ENCODE results near the gene WDR7. TPM values are rescaled to one million over a fixed set of nuclear protein-coding genes. Genes with fewer than 3 reads are reported as not detected.
A peak's percentile ranks its signal among the peaks of the same experiment; 100 is the strongest.

The WDR7 gene
- total RNA-seq, 6 experiments from 2014 or later: 10.4 to 18.8 (median 15.3) TPM

DNA sequence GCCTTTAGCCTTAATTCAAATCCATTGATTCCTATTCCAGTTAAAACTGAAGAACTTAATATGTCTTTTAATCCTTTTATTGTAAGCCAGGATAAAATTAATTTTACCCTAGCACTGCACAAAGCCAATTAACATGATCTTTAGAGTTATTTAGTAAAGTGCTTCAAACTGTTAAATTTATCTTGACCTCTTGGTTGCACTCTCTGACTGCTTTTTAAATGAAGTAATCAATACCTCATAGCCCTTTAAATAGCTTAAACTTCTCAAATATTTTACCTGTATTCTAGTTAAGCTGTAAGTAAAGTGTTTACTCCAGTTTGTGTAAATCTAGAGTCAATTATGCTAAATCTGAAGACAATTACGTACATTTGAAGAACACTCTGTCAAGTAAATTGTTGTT lies 221.0 kb downstream of the WDR7 start:
- Histone ChIP-seq H3K27me3 (no peaks in the 10 kb centered on the region), H3K4me3 (no peak overlapping the region), H3K9me3 (no peaks in the 10 kb centered on the region), H3K4me1 (peaks cover 0 to 23% (median 3%) of the 10 kb centered on the region in 4 donors), H3K36me3 (no peaks in the 10 kb centered on the region), H3K27ac (no peak overlapping the region)
- ATAC-seq (peak in 3 of 4 donors; percentile 45 to 65 (median 53)), DNase-seq (no peak)
- intact Hi-C loops (cut with DNase I): no loop called here
- WGBS (ENCODE audit: insufficient coverage, low coverage, low lambda C conversion rate, missing lambda C conversion rate): 64% methylated on average over 1 of the region's 1 CpG
- TF ChIP-seq POLR2A (IDR thresholded peaks at IDR 0.05): no peak
- TF ChIP-seq, protein P1, sequence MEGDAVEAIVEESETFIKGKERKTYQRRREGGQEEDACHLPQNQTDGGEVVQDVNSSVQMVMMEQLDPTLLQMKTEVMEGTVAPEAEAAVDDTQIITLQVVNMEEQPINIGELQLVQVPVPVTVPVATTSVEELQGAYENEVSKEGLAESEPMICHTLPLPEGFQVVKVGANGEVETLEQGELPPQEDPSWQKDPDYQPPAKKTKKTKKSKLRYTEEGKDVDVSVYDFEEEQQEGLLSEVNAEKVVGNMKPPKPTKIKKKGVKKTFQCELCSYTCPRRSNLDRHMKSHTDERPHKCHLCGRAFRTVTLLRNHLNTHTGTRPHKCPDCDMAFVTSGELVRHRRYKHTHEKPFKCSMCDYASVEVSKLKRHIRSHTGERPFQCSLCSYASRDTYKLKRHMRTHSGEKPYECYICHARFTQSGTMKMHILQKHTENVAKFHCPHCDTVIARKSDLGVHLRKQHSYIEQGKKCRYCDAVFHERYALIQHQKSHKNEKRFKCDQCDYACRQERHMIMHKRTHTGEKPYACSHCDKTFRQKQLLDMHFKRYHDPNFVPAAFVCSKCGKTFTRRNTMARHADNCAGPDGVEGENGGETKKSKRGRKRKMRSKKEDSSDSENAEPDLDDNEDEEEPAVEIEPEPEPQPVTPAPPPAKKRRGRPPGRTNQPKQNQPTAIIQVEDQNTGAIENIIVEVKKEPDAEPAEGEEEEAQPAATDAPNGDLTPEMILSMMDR (IDR thresholded peaks at IDR 0.05): peak in 2 of 4 donors; percentile 4 to 34

DNA sequence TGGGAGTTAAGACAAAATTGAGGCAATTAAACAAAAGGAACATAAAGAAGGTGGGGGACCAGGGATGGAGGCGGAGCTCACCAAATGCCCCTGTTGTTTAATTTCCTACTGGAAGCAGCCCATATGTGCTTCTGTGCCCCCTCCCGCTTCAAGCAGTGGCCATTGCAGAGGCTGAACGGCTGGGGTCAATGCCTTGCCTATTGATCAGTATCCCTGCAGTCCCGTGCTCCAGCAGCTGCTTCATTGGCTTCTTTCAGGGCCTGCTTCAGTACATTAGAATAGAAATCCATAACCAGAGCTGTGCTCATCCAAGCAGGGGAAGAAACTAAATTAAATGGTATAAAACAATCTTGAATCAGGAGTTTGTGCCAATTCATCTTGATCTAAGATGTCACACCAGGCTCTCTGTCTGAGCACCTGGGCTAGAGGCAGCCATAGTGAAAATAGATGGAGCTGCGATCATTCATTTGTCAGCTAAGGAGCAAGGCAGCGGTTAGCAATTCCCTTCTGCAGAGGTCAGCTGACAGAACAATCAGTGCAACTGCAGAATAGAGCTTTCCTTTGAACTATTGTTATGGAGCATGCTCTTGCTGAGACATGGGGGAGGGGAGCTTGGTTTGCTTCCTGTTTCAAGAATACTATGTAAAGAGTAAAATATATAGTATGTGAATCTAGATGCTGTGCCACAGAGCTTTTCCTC lies 222.4 kb downstream of the WDR7 start:
- TF ChIP-seq, protein P1 (IDR thresholded peaks at IDR 0.05): no peak
- no peak for TF ChIP-seq POLR2A (IDR thresholded peaks at IDR 0.05)
- intact Hi-C loops (cut with DNase I): no loop called here
- H3K4me1 ChIP-seq: peaks cover 0 to 23% (median 3%) of the 10 kb centered on the region in 4 donors
- WGBS (ENCODE audit: insufficient coverage, low coverage, low lambda C conversion rate, missing lambda C conversion rate): 63% methylated on average over 6 of the region's 6 CpGs
- H3K9me3 ChIP-seq: no peaks in the 10 kb centered on the region
- no peaks in the 10 kb centered on the region for H3K36me3 ChIP-seq
- no peaks in the 10 kb centered on the region for H3K27me3 ChIP-seq
- H3K27ac ChIP-seq: no peak overlapping the region
- DNase-seq (no peak), ATAC-seq (peak; percentile 30 to 51 (median 46))
- no peak overlapping the region for H3K4me3 ChIP-seq

DNA sequence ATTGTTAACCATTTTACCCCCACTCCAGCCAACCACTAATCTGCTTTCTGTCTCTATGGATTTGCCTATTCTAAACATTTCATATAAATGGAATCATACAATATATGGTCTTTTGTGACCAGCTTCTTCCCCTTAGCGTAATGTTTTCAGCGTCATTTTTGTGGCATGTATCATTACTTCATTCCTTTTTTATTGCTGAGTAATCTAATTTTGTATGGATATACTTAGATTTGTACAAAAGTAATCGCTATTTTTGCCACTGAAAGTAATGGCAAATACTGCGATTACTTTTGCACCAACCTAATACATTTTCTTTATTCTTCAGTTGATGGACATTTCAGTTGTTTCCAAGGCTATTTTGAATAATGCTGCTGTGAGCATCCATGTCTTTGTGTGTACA lies 227.6 kb downstream of the WDR7 start:
- TF ChIP-seq, protein P1 (IDR thresholded peaks at IDR 0.05): no peak
- no peak for TF ChIP-seq POLR2A (IDR thresholded peaks at IDR 0.05)
- Histone ChIP-seq H3K27me3 (no peaks in the 10 kb centered on the region), H3K36me3 (no peaks in the 10 kb centered on the region), H3K4me3 (no peak overlapping the region), H3K9me3 (no peaks in the 10 kb centered on the region), H3K27ac (no peak overlapping the region), H3K4me1 (no peaks in the 10 kb centered on the region)
- ATAC-seq: no peak
- DNase-seq: no peak
- WGBS (ENCODE audit: insufficient coverage, low coverage, low lambda C conversion rate, missing lambda C conversion rate): 91% methylated on average over 4 of the region's 4 CpGs
- intact Hi-C loops (cut with DNase I): no loop called here

DNA sequence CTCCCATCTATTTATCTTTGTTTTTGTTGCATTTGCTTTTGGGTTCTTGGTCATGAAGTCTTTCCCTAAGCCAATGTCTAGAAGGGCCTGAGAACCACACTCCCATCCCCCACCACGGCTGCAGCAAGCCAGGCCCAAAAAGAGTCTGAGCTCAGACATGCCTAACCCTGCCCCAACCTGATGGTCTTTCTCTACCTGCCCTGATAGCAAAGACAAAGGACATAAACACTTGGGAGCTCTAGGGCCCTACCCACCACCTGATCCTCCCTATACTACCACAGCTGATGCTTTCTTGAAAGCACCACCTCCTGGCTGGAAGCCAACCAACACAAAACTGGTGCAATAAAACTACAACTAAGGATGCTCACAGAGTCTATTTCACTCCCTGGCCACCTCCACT lies 233.4 kb downstream of the WDR7 start:
- no peak overlapping the region for H3K4me3 ChIP-seq
- no peak for DNase-seq

More for the DNA sequence above, 233.4 kb downstream of the WDR7 start:
- no peaks in the 10 kb centered on the region for H3K9me3 ChIP-seq
- no peaks in the 10 kb centered on the region for H3K27me3 ChIP-seq
- no peaks in the 10 kb centered on the region for H3K4me1 ChIP-seq
- no peak for ATAC-seq
- H3K36me3 ChIP-seq: no peaks in the 10 kb centered on the region
- H3K27ac ChIP-seq: no peak overlapping the region
- WGBS (ENCODE audit: insufficient coverage, low coverage, low lambda C conversion rate, missing lambda C conversion rate): 100% methylated on average over 1 of the region's 1 CpG
- intact Hi-C loops (cut with DNase I): no loop called here
- TF ChIP-seq, protein P1 (IDR thresholded peaks at IDR 0.05): no peak
- no peak for TF ChIP-seq POLR2A (IDR thresholded peaks at IDR 0.05)
